Endothelial cell of umbilical vein (primary cell): Measurements from ENCODE around the gene NCSTN. TPM values are rescaled to one million over a fixed set of nuclear protein-coding genes. Genes with fewer than 3 reads are reported as not detected.
A peak's percentile ranks its signal among the peaks of the same experiment; 100 is the strongest.

Experiments
- BruUV-seq: library from RNA; stranded (reverse); fragments of 400-500 nt; replicated peaks from 2 replicates; lab custom pipeline; 2021; lab: Mats Ljungman, UMichigan
- CTCF ChIA-PET: fragments of 300-600, 350-600 bp; sonication (Branson Sonifier 250); formaldehyde crosslinking; loops from one replicate; lab custom pipeline; 2021; ENCODE audit warnings: antibody characterized with exemption, inconsistent platforms; lab: Charles Lee
- POLR2A ChIA-PET: fragments of 300-600, 350-600 bp; sonication (Branson Sonifier 250); formaldehyde crosslinking; loops from one replicate; lab custom pipeline; 2021; ENCODE audit warnings: antibody characterized with exemption, inconsistent platforms; lab: Charles Lee
- DNase-seq: peaks from one replicate; pipeline ENCODE4 v3.0.0-alpha.2; 2011; ENCODE audit warnings: low read depth, low spot score
- FAIRE-seq: peaks from 2 replicates; lab custom pipeline; 2011; peaks lifted over from hg19 to GRCh38; lab: Jason Lieb, UNC
- H2AFZ ChIP-seq: 2 replicates; pipeline ENCODE4 v1.6.0; 2012; ENCODE audit warnings: low read depth, low read length, control low read depth, inconsistent platforms
- H3K27ac ChIP-seq: 2 replicates; pipeline ENCODE4 v1.5.1; 2011; ENCODE audit warnings: low read depth, mild to moderate bottlenecking, control low read depth, low read length, moderate library complexity; ENCODE audit not compliant: insufficient read depth
- H3K27me3 ChIP-seq, 2 experiments: 2 replicates each; pipeline versions ENCODE4 v1.6.0 to v1.6.1; 2011; ENCODE audit warnings: low read length in 2 of 2, mixed read lengths in 1 of 2; ENCODE audit not compliant: control insufficient read depth in 2 of 2, insufficient read depth in 2 of 2
- H3K36me3 ChIP-seq, 2 experiments: 2 replicates in 1 of 2; 3 replicates in 1 of 2; pipeline ENCODE4 v1.5.1; 2011; ENCODE audit warnings: low read length in 2 of 2, mild to moderate bottlenecking in 1 of 2, moderate library complexity in 1 of 2; ENCODE audit not compliant: control insufficient read depth in 2 of 2, insufficient read depth in 2 of 2; ENCODE audit errors: extremely low read depth in 1 of 2
- H3K4me1 ChIP-seq: 3 replicates; pipeline ENCODE4 v1.5.1; 2011; ENCODE audit warnings: mild to moderate bottlenecking, low read length; ENCODE audit not compliant: control insufficient read depth, insufficient read depth; ENCODE audit errors: extremely low read depth
- H3K4me2 ChIP-seq: 2 replicates; pipeline ENCODE4 v1.6.1; 2011; ENCODE audit warnings: low read length, control low read depth, mixed read lengths; ENCODE audit not compliant: insufficient read depth
- H3K4me3 ChIP-seq, 3 experiments: fragments of 200-600 bp in 1 of 3; sonication (generic), shearing (Covaris generic) in 1 of 3; replicated peaks in 1 of 3; 2 replicates each; pipeline ENCODE4 v1.5.1; 2011 to 2016; ENCODE audit warnings: control low read depth in 3 of 3, low read length in 3 of 3, mild to moderate bottlenecking in 2 of 3, inconsistent platforms in 1 of 3, low read depth in 1 of 3, moderate library complexity in 1 of 3; ENCODE audit not compliant: insufficient read depth in 1 of 3
- H3K79me2 ChIP-seq: 2 replicates; pipeline ENCODE4 v1.6.0; 2012; ENCODE audit warnings: low read length, inconsistent platforms; ENCODE audit not compliant: control insufficient read depth, insufficient read depth
- H3K9ac ChIP-seq: replicated peaks from 2 replicates; pipeline ENCODE3; 2011; ENCODE audit warnings: low read length, control low read depth; ENCODE audit not compliant: insufficient read depth; ENCODE audit errors: extremely low read depth
- H3K9me1 ChIP-seq: replicated peaks from 3 replicates; pipeline ENCODE4 v1.6.0; 2011; ENCODE audit warnings: mild to moderate bottlenecking, low read length; ENCODE audit not compliant: control insufficient read depth, insufficient read depth; ENCODE audit errors: extremely low read depth
- H3K9me3 ChIP-seq: replicated peaks from 2 replicates; pipeline ENCODE4 v1.5.1; 2012; ENCODE audit warnings: low read length, inconsistent platforms; ENCODE audit not compliant: control insufficient read depth, insufficient read depth
- H4K20me1 ChIP-seq: replicated peaks from 2 replicates; pipeline ENCODE3; 2011; ENCODE audit warnings: mild to moderate bottlenecking, low read length; ENCODE audit not compliant: control insufficient read depth, insufficient read depth; ENCODE audit errors: extremely low read depth
- EZH2 ChIP-seq: IDR thresholded peaks from 2 replicates; pipeline ENCODE4 v1.6.1; 2012; ENCODE audit warnings: borderline replicate concordance, low read depth, mild to moderate bottlenecking, moderate library complexity, low read length, inconsistent platforms; ENCODE audit not compliant: severe bottlenecking
- FOS ChIP-seq: IDR thresholded peaks from 2 replicates; pipeline ENCODE4 v1.6.1; 2011; ENCODE audit warnings: mild to moderate bottlenecking, low read length, moderate library complexity, borderline replicate concordance; ENCODE audit not compliant: insufficient read depth
- GATA2 ChIP-seq: IDR thresholded peaks from 2 replicates; pipeline ENCODE4 v1.7.0; 2011; ENCODE audit warnings: low read depth, mild to moderate bottlenecking, moderate library complexity, mixed read lengths, low read length; ENCODE audit not compliant: insufficient read length, insufficient read depth
- JUN ChIP-seq: IDR thresholded peaks from 2 replicates; pipeline ENCODE4 v1.6.1; 2011; ENCODE audit warnings: borderline replicate concordance, low read depth; ENCODE audit not compliant: insufficient read length, insufficient read depth
- MYC ChIP-seq: IDR thresholded peaks from one replicate; pipeline ENCODE4 v1.6.1; 2011; ENCODE audit warnings: mild to moderate bottlenecking, low read depth, low read length
- POLR2A ChIP-seq: IDR thresholded peaks from 2 replicates; pipeline ENCODE4 v1.6.1; 2012; ENCODE audit warnings: low read depth, mild to moderate bottlenecking, control low read depth, low read length
- POLR2AphosphoS5 ChIP-seq: IDR thresholded peaks from 2 replicates; pipeline ENCODE4 v1.6.1; 2012; ENCODE audit warnings: low read depth, mild to moderate bottlenecking, control low read depth, low read length, moderate library complexity; ENCODE audit not compliant: insufficient read depth
- dilution Hi-C: fragments of 300-500 bp; cut with MboI; formaldehyde crosslinking; loops from one replicate; pipeline ENCODE4 v1.15.0; 2019; ENCODE audit warnings: low sequenced_read_pairs; ENCODE audit not compliant: extremely low pct_ligation_motif_present
- intact Hi-C: fragments of 100-400 bp; cut with micrococcal nuclease; formaldehyde crosslinking; loops from one replicate; pipeline ENCODE4 v1.10.0; 2022
- polyA plus RNA-seq, 4 experiments: library from polyadenylated mRNA; depleted of rRNA in 3 of 4; stranded (reverse) in 3 of 4; unstranded in 1 of 4; fragments of >200 nt; gene quantifications; 2 replicates each; pipeline versions ENCODE4 v1.2.1 to v1.2.3, GENCODE V29; 2011 to 2012; ENCODE audit warnings: missing spikeins in 1 of 4
- total RNA-seq: library from RNA; stranded (reverse); gene quantifications from 2 replicates; pipeline ENCODE4 v1.2.3, GENCODE V29; 2021
- TF ChIP-seq, protein P1 (sequence below), 2 donors: IDR thresholded peaks; 1 replicate in 1 of 2; 2 replicates in 1 of 2; pipeline ENCODE4 v1.5.1; 2011; ENCODE audit warnings: low read length in 2 of 2, mild to moderate bottlenecking in 2 of 2, moderate library complexity in 2 of 2, control low read depth in 1 of 2, inconsistent platforms in 1 of 2, low read depth in 1 of 2; ENCODE audit not compliant: insufficient read depth in 1 of 2; ENCODE audit errors: extremely low read depth in 1 of 2
- TF ChIP-seq, protein P2 (sequence below): IDR thresholded peaks from 2 replicates; pipeline ENCODE4 v1.6.1; 2011; ENCODE audit not compliant: insufficient read depth, insufficient read length

Gene NCSTN
- total and polyA plus RNA-seq, 2 donors (not counting 3 experiments of a cell fraction or from before 2014, with no cell fraction given) = 92.5 to 199 TPM

DNA sequence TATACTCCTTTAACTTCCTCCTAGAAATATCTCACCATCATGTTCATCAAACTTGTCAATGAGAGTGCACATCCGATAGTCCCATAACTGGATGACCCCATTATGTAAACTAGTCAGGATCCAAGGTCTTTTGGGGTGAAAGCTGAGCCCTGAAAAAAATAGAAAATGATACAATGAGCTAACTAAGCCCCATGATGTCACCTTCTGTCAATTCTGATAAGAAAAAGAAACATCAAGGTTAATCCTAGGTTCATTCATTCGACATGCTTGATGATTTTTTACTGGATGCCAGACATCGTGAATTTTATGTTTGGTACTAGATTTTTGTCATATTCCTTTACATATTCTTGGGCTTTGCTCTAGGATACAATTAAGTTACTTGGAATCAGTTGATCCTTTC, 3.0 kb upstream of the NCSTN start:
- Histone ChIP-seq H3K4me3 (peak overlapping the region in 1 of 3 experiments; percentile 12), H3K27ac (peak overlapping the region; percentile 54), H3K4me1 (peaks cover 36% of the 10 kb centered on the region), H3K9me3 (no peaks in the 10 kb centered on the region), H4K20me1 (peaks cover 3% of the 10 kb centered on the region), H3K9ac (peak overlapping the region; percentile 6), H3K4me2 (peak overlapping the region; percentile 78), H3K36me3 (peaks cover 7 to 16% of the 10 kb centered on the region in 2 experiments), H3K9me1 (no peaks in the 10 kb centered on the region), H3K27me3 (no peaks in the 10 kb centered on the region), H2AFZ (no peak overlapping the region), H3K79me2 (peaks cover 82% of the 10 kb centered on the region)
- CTCF ChIA-PET = interaction anchor here (1.3 to 2.4 kb wide), 7 partner anchors 12 to 262 kb away, joined by 4 to 17 read pairs (median 6); no protein-coding TSS in a partner anchor
- POLR2A ChIA-PET = no interaction called here
- no TSS peak for BruUV-seq
- dilution Hi-C loops = no loop called here
- TF ChIP-seq, protein P1, sequence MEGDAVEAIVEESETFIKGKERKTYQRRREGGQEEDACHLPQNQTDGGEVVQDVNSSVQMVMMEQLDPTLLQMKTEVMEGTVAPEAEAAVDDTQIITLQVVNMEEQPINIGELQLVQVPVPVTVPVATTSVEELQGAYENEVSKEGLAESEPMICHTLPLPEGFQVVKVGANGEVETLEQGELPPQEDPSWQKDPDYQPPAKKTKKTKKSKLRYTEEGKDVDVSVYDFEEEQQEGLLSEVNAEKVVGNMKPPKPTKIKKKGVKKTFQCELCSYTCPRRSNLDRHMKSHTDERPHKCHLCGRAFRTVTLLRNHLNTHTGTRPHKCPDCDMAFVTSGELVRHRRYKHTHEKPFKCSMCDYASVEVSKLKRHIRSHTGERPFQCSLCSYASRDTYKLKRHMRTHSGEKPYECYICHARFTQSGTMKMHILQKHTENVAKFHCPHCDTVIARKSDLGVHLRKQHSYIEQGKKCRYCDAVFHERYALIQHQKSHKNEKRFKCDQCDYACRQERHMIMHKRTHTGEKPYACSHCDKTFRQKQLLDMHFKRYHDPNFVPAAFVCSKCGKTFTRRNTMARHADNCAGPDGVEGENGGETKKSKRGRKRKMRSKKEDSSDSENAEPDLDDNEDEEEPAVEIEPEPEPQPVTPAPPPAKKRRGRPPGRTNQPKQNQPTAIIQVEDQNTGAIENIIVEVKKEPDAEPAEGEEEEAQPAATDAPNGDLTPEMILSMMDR (IDR thresholded peaks at IDR 0.05; ENCODE audit: extremely low read depth in 1 of 2, insufficient read depth in 1 of 2, low read depth in 1 of 2, low read length in 2 of 2) = no peak
- no peak for TF ChIP-seq GATA2
- TF ChIP-seq MYC = no peak
- TF ChIP-seq, protein P2, sequence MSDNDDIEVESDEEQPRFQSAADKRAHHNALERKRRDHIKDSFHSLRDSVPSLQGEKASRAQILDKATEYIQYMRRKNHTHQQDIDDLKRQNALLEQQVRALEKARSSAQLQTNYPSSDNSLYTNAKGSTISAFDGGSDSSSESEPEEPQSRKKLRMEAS = no peak
- TF ChIP-seq JUN = no peak
- TF ChIP-seq FOS = no peak
- TF ChIP-seq EZH2 = no peak
- no peak for TF ChIP-seq POLR2AphosphoS5
- TF ChIP-seq POLR2A = no peak
- intact Hi-C loops = loop anchor here (5.0 kb wide), 2 partner anchors 33 to 133 kb away; partner anchors contain the start of gene PEA15
- DNase-seq (no peak), FAIRE-seq (no peak)
